Upper lobe of right lung (tissue), 1 donor: Measurements from ENCODE around the gene HOXB2. TPM values are rescaled to one million over a fixed set of nuclear protein-coding genes. Genes with fewer than 3 reads are reported as not detected.
A peak's percentile ranks its signal among the peaks of the same experiment; 100 is the strongest.

Source experiments
- ATAC-seq: fragments of 200-7000 bp; cut with Tn5 transposase; one replicate; pipeline ENCODE4 v1.9.1; 2020; ENCODE audit warnings: mild to moderate bottlenecking, moderate library complexity
- DNase-seq: peaks from one replicate; pipeline ENCODE4 v3.0.0-alpha.2; 2020
- H3K27ac ChIP-seq: fragments of 200-600 bp; one replicate; pipeline ENCODE4 v1.8.0; 2022
- H3K27me3 ChIP-seq: fragments of 200-600 bp; one replicate; pipeline ENCODE4 v1.8.0; 2022; ENCODE audit warnings: mild to moderate bottlenecking
- H3K36me3 ChIP-seq: fragments of 200-600 bp; one replicate; pipeline ENCODE4 v1.8.0; 2022
- H3K4me1 ChIP-seq: fragments of 200-600 bp; one replicate; pipeline ENCODE4 v1.8.0; 2022
- H3K4me3 ChIP-seq: fragments of 200-600 bp; one replicate; pipeline ENCODE4 v1.8.0; 2022; ENCODE audit warnings: mild to moderate bottlenecking
- H3K9me3 ChIP-seq: fragments of 200-600 bp; one replicate; pipeline ENCODE4 v1.8.0; 2022
- intact Hi-C: fragments of 100-400 bp; cut with DNase I; formaldehyde crosslinking; loops from one replicate; pipeline ENCODE4 v1.11.0; 2022
- total RNA-seq: library from RNA; stranded (reverse); fragmentation: NEBNext Ultra II Directional; extraction: Animal tissue kit (Norgen Biotek cat#: 25700); gene quantifications from one replicate; pipeline ENCODE4 v1.2.1, GENCODE V29; 2021
- TF ChIP-seq, protein P1 (sequence below): fragments of 200-600 bp; IDR thresholded peaks from one replicate; pipeline ENCODE4 v1.8.0; 2022; ENCODE audit warnings: antibody characterized with exemption
- donor health status: DM: no; HTN: yes; CAD: no; lungs with severe emphysema.

The HOXB2 gene
- total RNA-seq, 1 donor from 2014 or later: 11.0 TPM

DNA sequence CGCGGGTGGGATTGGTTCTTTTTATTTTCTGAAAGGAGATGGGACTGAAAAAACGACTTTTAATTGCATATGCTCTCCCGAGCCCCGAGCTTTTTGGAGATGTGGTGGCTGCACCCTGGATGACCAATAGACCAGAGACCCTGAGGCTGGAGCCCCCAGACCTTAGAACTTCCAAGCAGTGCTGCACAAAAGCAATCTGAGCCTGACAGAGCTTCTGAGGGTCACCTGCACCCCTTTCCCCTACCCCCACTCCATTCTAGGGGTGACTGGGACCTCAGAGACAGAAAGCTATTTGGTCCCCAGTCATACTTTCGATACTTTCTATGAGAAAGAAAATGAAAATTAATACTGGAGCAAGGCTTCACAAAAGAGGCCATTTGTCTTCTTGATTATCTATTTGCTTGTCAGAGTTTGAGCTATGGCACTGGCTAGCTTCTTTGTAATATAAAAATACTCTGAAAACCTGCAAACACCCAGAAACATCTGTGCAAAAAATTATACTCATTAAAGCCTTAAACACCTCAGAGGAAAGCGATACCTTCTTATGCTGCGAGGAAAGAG lies 29.7 kb upstream of the HOXB2 start:
- Histone ChIP-seq H3K27me3 (peaks cover 72% of the 10 kb centered on the region), H3K36me3 (no peaks in the 10 kb centered on the region), H3K27ac (peak overlapping the region; percentile 83), H3K4me1 (peaks cover 7% of the 10 kb centered on the region), H3K9me3 (no peaks in the 10 kb centered on the region), H3K4me3 (peak overlapping the region; percentile 59)
- DNase-seq: no peak
- intact Hi-C loops: no loop called here
- TF ChIP-seq, protein P1, sequence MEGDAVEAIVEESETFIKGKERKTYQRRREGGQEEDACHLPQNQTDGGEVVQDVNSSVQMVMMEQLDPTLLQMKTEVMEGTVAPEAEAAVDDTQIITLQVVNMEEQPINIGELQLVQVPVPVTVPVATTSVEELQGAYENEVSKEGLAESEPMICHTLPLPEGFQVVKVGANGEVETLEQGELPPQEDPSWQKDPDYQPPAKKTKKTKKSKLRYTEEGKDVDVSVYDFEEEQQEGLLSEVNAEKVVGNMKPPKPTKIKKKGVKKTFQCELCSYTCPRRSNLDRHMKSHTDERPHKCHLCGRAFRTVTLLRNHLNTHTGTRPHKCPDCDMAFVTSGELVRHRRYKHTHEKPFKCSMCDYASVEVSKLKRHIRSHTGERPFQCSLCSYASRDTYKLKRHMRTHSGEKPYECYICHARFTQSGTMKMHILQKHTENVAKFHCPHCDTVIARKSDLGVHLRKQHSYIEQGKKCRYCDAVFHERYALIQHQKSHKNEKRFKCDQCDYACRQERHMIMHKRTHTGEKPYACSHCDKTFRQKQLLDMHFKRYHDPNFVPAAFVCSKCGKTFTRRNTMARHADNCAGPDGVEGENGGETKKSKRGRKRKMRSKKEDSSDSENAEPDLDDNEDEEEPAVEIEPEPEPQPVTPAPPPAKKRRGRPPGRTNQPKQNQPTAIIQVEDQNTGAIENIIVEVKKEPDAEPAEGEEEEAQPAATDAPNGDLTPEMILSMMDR: no peak
- ATAC-seq: no peak

DNA sequence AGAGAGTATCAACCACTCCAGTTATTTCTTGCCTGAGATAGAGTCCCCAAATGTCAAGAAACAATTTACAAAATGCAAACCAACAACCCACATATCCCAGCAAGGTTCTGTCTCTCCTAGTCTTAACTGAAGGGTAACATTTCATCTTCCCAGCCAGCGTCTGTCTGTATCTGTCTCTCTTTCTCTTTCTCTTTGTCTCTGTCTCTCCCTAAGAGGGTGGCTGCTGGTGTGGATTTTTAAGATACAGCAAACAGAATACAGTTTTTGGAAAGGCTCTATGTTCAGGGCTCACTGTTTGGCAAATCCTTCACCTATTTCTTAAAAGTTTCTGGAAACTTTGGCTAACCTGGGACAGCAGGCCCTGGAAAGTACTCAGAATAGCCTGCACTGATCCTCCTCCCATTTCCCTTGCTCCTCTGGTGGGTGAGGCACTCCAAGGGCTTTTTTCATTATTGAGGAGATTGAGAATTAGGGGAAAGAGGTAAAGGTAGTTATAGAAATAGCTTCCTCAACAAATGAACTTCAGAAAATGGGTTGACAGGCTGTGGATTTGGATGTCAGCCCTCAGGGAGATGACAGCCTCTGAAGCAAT lies 27.0 kb upstream of the HOXB2 start:
- DNase-seq (no peak), ATAC-seq (no peak)
- Histone ChIP-seq H3K9me3 (no peaks in the 10 kb centered on the region), H3K4me1 (peaks cover 18% of the 10 kb centered on the region), H3K27me3 (peaks cover 79% of the 10 kb centered on the region), H3K36me3 (no peaks in the 10 kb centered on the region), H3K4me3 (peak overlapping the region; percentile 59), H3K27ac (peak overlapping the region; percentile 83)
- intact Hi-C loops: no loop called here
- TF ChIP-seq, protein P1: no peak

- TF ChIP-seq, protein P1: no peak
- ATAC-seq (no peak), DNase-seq (no peak)
- Histone ChIP-seq H3K27me3 (peaks cover 73% of the 10 kb centered on the region), H3K9me3 (no peaks in the 10 kb centered on the region), H3K27ac (peak overlapping the region; percentile 83), H3K36me3 (no peaks in the 10 kb centered on the region), H3K4me1 (peaks cover 24% of the 10 kb centered on the region), H3K4me3 (peak overlapping the region; percentile 39)
- intact Hi-C loops: no loop called here
Measured at GRCh38 chr17:48571024-48571818, 26.3 kb upstream of the HOXB2 start.

GRCh38 chr17:48570325-48571023 lies 25.6 kb upstream of the HOXB2 start:
- no peak for ATAC-seq
- peaks cover 66% of the 10 kb centered on the region for H3K27me3 ChIP-seq

GRCh38 chr17:48569674-48570324 lies 24.9 kb upstream of the HOXB2 start:
- TF ChIP-seq, protein P1: no peak
- ATAC-seq: no peak
- peak overlapping the region; percentile 39 for H3K4me3 ChIP-seq
- DNase-seq: no peak
- peaks cover 24% of the 10 kb centered on the region for H3K4me1 ChIP-seq
- H3K9me3 ChIP-seq: no peaks in the 10 kb centered on the region
- peaks cover 62% of the 10 kb centered on the region for H3K27me3 ChIP-seq
- intact Hi-C loops: no loop called here
- peak overlapping the region; percentile 83 for H3K27ac ChIP-seq
- H3K36me3 ChIP-seq: no peaks in the 10 kb centered on the region

More at GRCh38 chr17:48570325-48571023, 25.6 kb upstream of the HOXB2 start:
- Histone ChIP-seq H3K9me3 (no peaks in the 10 kb centered on the region), H3K4me3 (peak overlapping the region; percentile 39), H3K27ac (peak overlapping the region; percentile 83), H3K36me3 (no peaks in the 10 kb centered on the region), H3K4me1 (peaks cover 24% of the 10 kb centered on the region)
- DNase-seq: no peak
- TF ChIP-seq, protein P1: no peak
- intact Hi-C loops: no loop called here
